ENCODE data around the gene ATP2A2.
"Not testable (repeated sequence)": the region's sequence is repeated elsewhere in the genome, so short reads cannot be mapped to it uniquely, and the experiment has no call there.

The ATP2A2 gene

DNA sequence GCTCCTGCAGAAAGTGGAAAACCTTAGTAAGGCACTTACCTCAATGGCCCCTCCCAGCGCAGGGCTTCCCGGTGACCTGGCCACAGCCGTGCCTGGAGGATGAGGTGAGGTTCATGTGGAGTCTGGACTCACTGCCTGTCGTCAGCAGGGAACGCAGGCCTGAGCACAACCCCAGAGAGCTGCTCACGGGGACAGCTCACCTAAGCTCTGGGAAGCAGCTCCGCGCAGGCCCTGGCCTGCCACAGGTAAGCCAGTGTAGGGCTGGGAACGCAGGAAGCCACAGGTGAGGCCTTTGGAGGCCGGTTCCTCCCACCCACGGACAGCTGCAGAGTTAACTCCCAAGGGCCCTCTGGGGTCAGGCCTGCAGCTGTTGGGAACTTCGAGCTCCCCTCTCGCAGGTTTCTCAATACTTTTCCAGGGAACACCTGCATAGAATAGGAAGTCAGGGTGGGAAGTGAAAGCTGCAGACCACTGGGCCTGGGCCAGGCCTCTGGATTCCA, 89.7 kb downstream of the ATP2A2 start:
- DNase-seq = no peak

DNA sequence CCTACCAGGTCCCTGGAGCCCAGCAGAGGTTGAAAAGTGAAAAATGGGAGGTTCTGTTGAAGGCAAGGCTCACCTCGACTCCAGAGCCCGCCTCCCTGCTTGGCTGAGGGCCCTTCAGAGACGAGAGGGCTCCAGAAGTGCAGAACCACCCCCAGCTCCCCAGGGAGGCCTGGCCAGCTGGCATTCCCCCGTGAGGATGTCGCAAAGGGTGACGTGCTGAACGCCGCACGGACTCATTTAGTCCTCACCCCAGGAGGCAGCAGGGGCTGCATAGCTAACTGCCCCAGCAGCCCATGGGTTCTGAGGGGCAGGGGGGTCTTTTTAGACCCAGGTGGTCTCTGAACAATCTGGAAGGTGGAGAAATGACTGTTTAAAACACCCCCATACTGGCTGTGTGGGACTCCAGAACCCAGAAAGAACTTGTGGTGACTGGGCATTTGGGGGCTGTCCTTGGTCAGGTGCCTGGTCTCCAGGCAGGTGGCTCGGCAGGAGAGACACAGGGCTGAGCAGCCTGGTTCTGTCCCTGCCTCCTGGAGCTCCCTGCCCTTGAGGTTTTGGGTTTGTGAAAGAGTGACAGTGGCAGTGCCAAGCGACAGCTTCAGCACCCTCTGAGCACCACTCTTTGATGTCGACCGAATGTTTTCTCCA, 90.5 kb downstream of the ATP2A2 start:
- DNase-seq = no peak

DNA sequence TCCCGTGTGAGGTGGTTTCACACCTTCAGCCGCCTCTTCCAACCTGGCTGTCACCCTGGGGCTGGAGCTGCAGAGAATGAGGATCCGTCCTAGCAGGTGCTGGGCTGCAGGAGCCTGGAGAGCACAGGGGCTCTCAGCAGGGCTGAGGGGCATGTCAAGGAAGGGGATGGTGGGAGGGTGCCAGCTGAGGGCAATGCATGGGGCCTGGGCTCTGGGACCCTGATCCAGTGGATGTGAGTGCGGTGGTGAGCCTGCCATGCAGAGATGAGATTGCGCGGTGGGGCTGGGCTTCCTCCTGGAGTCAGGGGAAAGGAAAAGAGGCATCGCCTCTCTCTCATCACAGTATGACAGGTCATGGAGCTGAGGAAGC, 91.0 kb downstream of the ATP2A2 start:
- DNase-seq = no peak

DNA sequence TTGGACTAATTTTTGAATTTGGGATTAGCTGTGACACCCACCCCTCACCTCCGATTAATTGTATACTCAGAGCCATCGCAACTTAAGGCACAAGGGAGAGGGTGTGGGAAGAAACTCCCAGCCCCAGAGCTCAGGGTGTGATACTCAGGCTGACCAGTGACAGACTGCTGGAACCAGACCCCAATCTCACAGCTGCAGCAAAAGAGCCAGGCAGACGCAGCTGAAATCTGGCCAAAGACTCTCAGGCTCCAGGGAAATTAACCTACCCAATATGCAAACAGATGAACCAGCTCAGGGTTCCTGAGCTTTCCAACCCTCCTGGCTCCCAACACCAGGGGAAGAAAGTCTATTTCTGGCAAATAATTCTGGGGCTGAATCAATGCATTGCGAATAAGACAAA, 92.0 kb downstream of the ATP2A2 start:
- DNase-seq = no peak

DNA sequence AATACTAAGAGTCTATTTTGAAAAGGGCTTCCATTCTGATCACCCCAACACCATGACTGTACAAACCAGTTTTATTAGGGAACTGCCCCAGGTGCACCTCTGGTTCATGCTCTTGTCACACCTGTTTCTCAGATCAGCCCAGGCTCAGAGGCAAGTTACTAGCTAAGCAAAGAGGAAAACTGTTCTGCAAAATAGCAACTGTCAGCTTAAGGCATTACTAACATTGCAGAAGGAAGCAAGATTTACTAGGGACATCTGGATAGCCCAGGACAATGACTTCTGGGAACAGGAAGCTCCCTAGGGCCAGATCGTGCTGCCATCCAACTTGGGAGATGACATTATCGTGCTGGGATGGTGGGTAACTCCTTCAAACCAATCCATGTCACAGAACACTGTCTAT, 92.4 kb downstream of the ATP2A2 start:
- no peak for DNase-seq

DNA sequence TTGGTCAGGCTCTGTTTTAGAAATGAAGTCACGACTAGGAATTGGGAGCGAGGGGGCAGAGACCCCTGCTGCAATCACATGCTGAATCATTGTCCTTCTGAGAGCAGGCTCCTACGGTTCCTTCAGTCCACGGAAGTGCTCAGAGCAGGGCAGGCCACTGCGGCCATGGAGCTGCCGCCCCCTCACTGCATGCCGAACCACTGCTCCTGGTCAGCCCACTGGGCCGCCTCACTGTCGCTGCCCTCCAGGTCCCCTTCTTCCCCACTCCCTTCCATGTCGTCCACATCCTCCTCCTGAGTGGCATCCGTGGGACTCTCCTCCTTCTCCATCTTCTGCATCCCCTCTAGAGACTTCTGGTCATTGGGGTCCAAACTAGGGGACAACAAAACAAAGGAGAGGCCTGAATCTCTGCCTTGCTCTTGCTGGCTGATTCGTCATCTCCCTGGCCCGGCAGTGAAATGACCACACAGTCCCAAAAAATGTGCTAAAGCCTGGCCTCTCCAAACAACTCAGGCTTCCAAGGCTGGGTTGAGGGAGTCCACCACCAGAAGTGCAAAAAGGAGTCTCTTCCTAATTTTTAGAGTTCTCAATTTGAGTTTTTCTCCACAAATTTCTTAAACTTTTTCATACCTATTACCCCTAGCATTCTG, 93.0 kb downstream of the ATP2A2 start:
- no peak for DNase-seq

DNA sequence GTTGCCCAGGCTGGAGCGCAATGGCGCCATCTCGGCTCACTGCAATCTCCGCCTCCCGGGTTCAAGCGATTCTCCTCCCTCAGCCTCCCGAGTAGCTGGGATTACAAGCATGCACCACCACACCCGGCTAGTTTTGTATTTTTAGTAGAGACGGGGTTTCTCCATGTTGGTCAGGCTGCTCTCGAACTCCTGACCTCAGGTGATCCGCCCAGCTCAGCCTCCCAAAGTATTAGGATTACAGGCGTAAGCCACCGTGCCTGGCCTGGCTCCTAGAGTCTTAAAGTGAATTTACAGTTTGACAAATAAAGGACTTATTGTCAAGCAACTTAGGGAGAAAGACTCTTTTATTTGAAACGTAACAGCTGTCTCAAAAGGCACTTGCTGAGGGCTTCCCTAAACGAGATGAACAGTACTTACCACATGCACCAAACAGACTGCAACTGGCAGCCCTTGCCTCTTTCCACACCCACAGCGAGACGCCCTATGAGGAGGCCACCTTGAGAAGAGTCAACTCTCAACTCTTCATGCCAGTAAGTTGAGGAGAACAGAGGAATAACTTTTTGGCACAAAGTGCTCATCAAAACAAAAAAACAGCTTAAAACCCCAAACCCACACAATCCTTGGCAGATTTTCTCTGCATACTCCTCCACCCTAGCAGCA, 97.2 kb downstream of the ATP2A2 start:
- not testable (repeated sequence) for DNase-seq

DNA sequence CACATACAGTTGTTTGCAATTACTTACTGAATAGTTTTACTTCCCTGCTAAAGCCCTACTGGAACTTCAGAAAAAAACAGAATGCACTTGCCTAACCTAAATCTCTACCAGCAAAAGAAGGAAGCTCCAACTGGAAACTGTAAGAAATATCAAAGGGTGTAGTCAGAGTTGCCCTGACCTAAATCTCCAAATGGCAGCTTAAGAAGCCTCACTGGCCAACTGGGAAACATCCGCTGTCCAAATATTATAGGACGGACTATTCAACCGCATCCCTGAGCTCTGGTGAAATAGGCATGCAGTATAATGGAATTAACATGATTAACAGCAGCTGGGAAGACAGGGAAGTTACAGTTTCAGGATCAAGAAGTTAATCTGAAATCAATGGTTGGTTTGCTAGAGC, 98.2 kb downstream of the ATP2A2 start:
- DNase-seq = no peak

DNA sequence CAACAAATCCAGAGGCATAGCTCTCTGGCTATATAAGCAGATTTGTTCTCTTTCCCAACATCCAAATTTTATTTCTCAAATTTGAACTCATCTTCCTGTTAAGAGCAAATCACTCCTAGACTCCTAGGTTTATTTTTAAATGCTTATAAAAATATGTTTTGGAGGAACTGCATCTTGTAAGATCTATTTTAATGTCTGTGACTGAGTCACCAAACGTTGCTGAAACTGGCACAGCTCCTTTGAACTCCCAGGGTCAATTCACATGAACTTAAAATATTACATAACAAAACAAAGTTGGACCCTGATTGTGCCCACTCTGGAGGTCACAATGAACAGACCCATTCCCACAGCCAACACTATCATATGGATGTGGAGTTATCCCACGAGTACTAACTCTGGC, 98.6 kb downstream of the ATP2A2 start:
- DNase-seq = no peak

DNA sequence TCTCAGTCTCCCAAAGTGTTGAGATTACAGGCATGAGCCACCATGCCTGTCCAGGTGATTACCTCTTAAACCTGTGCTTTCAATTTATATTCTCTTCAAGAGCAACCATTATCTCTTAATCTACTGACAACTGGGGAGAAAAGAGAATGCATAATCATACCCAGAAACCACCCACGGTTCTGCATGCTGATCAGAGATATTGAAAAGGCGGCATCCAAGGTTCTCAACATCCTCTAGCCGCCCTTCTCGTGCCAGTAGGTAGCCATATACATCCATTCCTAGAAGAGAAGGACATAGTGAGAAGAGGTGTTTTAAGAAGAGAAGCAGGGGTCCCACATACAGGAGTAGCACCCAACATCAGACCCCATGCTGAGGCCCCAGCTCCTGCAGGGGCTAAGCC, 101.6 kb downstream of the ATP2A2 start:
- DNase-seq = no peak

Measured in activated CD8-positive, alpha-beta memory T cell treated with anti-CD3 and anti-CD28 coated beads, Interleukin-2, amount 50 U/mL, for 4 hours (primary cell).